Neutrophil (primary cell): ENCODE data around the gene BPIFB3.

Source experiments
- H3K27ac ChIP-seq: fragments of 200-600 bp; sonication (generic); 2 replicates; pipeline ENCODE4 v1.5.1; 2016; ENCODE audit warnings: mild to moderate bottlenecking, moderate library complexity
- H3K27me3 ChIP-seq: fragments of 200-600 bp; sonication (generic); 2 replicates; pipeline ENCODE4 v1.6.0; 2016; ENCODE audit warnings: mild to moderate bottlenecking
- H3K36me3 ChIP-seq: fragments of 200-600 bp; sonication (generic); 2 replicates; pipeline ENCODE4 v1.5.1; 2017
- H3K4me1 ChIP-seq, 2 experiments: fragments of 200-600 bp in 1 of 2; sonication (generic) in 1 of 2; 1 replicate in 1 of 2; 2 replicates in 1 of 2; pipeline versions ENCODE4 v1.5.1 to v1.6.1; 2013 to 2016; ENCODE audit warnings: low read depth in 1 of 2, low read length in 1 of 2, mild to moderate bottlenecking in 1 of 2, moderate library complexity in 1 of 2; ENCODE audit not compliant: control insufficient read depth in 1 of 2, insufficient read depth in 1 of 2
- H3K4me3 ChIP-seq, 2 experiments: fragments of 200-600 bp in 1 of 2; sonication (generic) in 1 of 2; 1 replicate in 1 of 2; 2 replicates in 1 of 2; pipeline ENCODE4 v1.5.1; 2013 to 2016; ENCODE audit warnings: low read depth in 1 of 2, low read length in 1 of 2, mild to moderate bottlenecking in 1 of 2, moderate library complexity in 1 of 2
- H3K9me3 ChIP-seq: fragments of 200-600 bp; sonication (generic); 2 replicates; pipeline ENCODE4 v1.5.1; 2016
- TF ChIP-seq, protein P1 (sequence below): fragments of 200-600 bp; sonication (generic); IDR thresholded peaks from 2 replicates; pipeline ENCODE4 v1.5.1; 2016; ENCODE audit warnings: antibody characterized with exemption

Gene BPIFB3, protein sequence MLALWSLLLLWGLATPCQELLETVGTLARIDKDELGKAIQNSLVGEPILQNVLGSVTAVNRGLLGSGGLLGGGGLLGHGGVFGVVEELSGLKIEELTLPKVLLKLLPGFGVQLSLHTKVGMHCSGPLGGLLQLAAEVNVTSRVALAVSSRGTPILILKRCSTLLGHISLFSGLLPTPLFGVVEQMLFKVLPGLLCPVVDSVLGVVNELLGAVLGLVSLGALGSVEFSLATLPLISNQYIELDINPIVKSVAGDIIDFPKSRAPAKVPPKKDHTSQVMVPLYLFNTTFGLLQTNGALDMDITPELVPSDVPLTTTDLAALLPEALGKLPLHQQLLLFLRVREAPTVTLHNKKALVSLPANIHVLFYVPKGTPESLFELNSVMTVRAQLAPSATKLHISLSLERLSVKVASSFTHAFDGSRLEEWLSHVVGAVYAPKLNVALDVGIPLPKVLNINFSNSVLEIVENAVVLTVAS

DNA sequence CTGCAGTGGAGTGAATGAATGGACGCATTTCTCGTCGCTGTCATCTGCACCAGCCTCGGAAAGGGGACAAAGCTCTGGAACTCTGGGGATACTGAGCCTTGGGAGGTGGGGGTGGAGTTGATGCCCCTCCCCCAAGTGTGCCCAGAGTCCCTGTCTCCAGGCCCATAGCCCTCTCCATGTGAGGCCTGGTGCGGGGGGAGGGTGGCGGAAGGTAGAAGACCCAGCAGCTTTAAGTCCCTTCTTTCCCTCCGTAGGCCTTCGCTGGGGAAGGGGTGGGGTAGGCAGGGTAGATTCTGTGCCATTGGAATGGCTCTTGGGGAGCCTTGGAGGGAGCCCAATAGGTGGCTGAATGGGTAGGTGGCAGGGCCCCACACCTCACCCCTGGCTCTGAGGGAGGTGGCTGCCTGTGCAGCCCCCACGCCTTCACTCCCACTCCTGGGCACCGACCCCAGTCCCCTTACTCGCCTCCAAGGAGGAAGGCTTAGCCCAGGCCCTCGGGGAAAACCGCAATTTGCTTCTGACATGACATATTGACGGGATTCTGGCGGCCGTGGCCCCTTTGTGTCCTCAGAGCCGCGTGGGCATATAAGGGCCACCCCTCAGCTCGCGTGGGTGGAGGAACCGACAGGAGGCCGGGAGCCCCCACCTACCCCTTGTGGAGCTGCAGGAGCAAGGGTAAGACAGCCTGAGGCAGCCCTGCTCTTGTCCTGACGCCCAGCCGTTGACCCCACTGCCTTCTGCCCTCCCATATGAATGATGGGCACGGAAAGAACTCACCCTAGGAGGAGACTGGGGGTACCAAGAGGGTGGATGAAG lies at the start of gene BPIFB3:
Gene BPIFB3, plus strand, starts transcription at position 613 of the 816 bp plus-strand sequence. CDS start 1,533 bp downstream, outside the sequence.
- no peaks in the 10 kb centered on the region for H3K27me3 ChIP-seq
- TF ChIP-seq, protein P1, sequence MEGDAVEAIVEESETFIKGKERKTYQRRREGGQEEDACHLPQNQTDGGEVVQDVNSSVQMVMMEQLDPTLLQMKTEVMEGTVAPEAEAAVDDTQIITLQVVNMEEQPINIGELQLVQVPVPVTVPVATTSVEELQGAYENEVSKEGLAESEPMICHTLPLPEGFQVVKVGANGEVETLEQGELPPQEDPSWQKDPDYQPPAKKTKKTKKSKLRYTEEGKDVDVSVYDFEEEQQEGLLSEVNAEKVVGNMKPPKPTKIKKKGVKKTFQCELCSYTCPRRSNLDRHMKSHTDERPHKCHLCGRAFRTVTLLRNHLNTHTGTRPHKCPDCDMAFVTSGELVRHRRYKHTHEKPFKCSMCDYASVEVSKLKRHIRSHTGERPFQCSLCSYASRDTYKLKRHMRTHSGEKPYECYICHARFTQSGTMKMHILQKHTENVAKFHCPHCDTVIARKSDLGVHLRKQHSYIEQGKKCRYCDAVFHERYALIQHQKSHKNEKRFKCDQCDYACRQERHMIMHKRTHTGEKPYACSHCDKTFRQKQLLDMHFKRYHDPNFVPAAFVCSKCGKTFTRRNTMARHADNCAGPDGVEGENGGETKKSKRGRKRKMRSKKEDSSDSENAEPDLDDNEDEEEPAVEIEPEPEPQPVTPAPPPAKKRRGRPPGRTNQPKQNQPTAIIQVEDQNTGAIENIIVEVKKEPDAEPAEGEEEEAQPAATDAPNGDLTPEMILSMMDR, result no peak
- no peak within 1 kb of the TSS for H3K27ac ChIP-seq
- no peaks in the 10 kb centered on the region for H3K36me3 ChIP-seq
- no peaks in the 10 kb centered on the region for H3K4me1 ChIP-seq
- H3K9me3 ChIP-seq, result no peaks in the 10 kb centered on the region
- H3K4me3 ChIP-seq, result no peak within 1 kb of the TSS

DNA sequence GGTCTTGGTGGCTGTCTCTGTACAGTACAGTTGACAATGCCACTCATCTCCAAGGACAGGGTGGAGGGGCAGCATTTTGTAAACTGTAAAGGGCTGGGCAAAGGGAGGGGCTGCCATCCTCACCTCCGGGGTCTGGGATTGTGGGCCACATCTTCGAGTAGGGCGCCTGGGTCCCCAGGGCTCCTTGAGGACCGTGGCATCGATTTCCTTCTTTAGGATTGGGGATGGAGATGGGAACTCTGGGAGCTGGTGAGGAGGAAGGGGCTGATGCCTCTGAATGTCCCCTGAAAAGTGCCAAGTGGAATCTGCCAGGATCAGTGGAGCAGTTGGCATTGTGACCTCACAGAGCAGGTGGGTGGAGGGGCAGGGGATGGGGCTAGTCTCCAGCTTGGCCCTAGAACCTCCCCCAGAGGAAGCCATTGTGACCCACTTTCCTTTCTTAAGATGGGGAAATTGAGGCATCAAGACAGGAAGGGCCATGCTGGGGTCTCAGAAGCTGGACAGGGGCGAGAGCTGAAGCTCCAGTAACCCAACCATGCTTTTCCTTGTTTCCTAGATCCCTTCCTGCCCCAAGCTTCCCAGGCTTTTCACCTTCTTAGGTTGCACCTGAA lies 49.5 kb upstream of the BPIFB3 start, which contains the start of gene SUN5:
Gene SUN5, minus strand, starts transcription at position 293 of the 611 bp plus-strand sequence. Its CDS starts 93 bp downstream, at position 200.
- Histone ChIP-seq H3K4me3 (no peak within 1 kb of the TSS), H3K36me3 (no peaks in the 10 kb centered on the region), H3K4me1 (no peaks in the 10 kb centered on the region), H3K9me3 (no peaks in the 10 kb centered on the region), H3K27me3 (no peaks in the 10 kb centered on the region), H3K27ac (no peak within 1 kb of the TSS)
- TF ChIP-seq, protein P1, result no peak

DNA sequence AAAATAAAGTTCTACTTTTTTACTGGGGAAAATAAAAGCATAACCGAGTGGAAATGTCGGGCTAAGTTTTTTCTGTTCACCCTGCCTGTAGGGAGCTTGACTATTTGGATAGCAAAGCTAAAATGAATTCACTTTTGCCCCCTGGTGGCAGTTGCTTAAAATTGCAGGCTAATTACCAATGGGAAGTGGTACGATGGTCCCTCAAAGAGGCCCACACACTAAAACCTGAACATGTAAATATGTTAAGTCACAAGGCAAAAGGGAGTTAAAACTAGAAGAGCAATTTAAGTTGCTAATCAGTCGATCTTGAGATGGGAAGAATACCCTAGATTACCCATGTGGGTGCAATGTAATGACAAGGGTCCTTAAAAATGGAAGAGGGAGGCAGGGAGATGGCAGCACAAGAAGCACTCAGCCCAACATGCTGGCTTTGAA lies 48.6 kb upstream of the BPIFB3 start:
- Histone ChIP-seq H3K4me1 (no peaks in the 10 kb centered on the region), H3K27ac (no peak overlapping the region), H3K27me3 (no peaks in the 10 kb centered on the region), H3K9me3 (no peaks in the 10 kb centered on the region), H3K4me3 (no peak overlapping the region), H3K36me3 (no peaks in the 10 kb centered on the region)
- TF ChIP-seq, protein P1, result peak; percentile 11

DNA sequence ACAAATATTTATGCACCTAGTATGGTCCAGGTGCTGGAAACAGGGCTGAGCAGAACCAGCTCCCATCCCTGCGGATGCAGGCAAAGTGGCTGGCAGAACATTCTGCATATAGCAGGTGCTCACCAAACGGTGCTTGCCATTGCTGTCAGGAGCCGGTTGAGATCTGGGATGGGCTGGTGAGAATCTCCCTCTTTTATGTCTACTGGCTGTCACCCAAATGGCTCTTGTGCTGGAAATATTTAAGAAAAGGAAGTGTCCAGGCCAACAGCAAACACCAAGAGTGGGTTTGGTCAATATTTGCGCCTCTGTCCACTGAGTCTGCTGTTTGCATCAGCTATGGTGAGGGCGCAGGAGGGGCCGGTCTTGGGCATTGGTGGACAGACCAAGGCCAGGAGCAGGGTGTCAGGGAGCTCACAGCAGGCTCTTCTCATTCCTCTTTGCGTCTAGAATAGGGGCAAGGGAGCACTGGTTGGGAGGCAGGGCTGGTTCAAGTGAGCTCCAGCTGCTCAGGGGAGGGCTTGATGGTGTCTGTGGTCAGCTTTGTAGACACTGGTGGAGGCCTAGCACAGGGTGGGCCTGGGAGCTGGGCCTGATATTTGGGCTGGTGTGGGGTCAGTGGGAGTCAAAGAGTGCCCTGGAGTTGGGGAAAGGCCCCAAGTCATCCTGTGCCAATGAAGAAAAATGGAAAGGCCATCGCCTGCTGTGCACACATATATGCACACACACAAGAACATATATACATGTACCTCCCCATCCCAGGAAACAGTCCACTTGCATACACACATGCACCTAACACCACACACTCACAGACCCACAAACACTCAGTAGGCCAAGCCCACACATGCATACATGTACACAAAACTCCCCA lies 47.6 kb upstream of the BPIFB3 start:
- TF ChIP-seq, protein P1, result no peak
- H3K36me3 ChIP-seq, result no peaks in the 10 kb centered on the region
- H3K4me3 ChIP-seq, result no peak overlapping the region
- H3K27ac ChIP-seq, result no peak overlapping the region
- H3K27me3 ChIP-seq, result no peaks in the 10 kb centered on the region
- no peaks in the 10 kb centered on the region for H3K9me3 ChIP-seq
- H3K4me1 ChIP-seq, result no peaks in the 10 kb centered on the region
